Kidney (tissue), 14 donors: ENCODE measurements around the gene MCF2L. TPM values are rescaled to one million over a fixed set of nuclear protein-coding genes. Genes with fewer than 3 reads are reported as not detected.

Source experiments
- DNase-seq, 5 donors: peaks; one replicate each; pipeline ENCODE4 v3.0.0-alpha.2; 2013 to 2020
- FAIRE-seq: peaks from 2 replicates; lab custom pipeline; 2012; peaks lifted over from hg19 to GRCh38; lab: Jason Lieb, UNC
- H3K27ac ChIP-seq, 2 donors: one replicate each; pipeline ENCODE4 v1.7.0; 2013; ENCODE audit warnings: low read depth in 2 of 2, low read length in 2 of 2, inconsistent platforms in 1 of 2
- H3K27me3 ChIP-seq: one replicate; pipeline ENCODE4 v1.7.1; 2013; ENCODE audit warnings: low read length, inconsistent platforms; ENCODE audit not compliant: control insufficient read depth, insufficient read depth
- H3K36me3 ChIP-seq, 3 donors: one replicate each; pipeline versions ENCODE4 v1.7.0 to v1.7.1; 2013; ENCODE audit warnings: low read length in 3 of 3, control low read depth in 1 of 3, inconsistent platforms in 1 of 3; ENCODE audit not compliant: insufficient read depth in 3 of 3, control insufficient read depth in 2 of 3
- H3K4me1 ChIP-seq, 3 donors: one replicate each; pipeline versions ENCODE4 v1.7.0 to v1.7.1; 2013; ENCODE audit warnings: low read length in 3 of 3, inconsistent platforms in 1 of 3, low read depth in 1 of 3; ENCODE audit not compliant: control insufficient read depth in 2 of 3, insufficient read depth in 2 of 3
- H3K4me3 ChIP-seq, 3 donors: one replicate each; pipeline versions ENCODE4 v1.7.0 to v1.8.1; 2013; ENCODE audit warnings: low read length in 3 of 3, control low read depth in 1 of 3, inconsistent platforms in 1 of 3
- H3K9ac ChIP-seq, 3 donors: one replicate each; pipeline versions ENCODE4 v1.7.0 to v1.7.1; 2013; ENCODE audit warnings: low read length in 3 of 3, control low read depth in 1 of 3, inconsistent platforms in 1 of 3
- H3K9me3 ChIP-seq, 3 donors: one replicate each; pipeline versions ENCODE4 v1.7.0 to v1.7.1; 2013; ENCODE audit warnings: low read length in 3 of 3, control low read depth in 1 of 3, inconsistent platforms in 1 of 3; ENCODE audit not compliant: control insufficient read depth in 2 of 3, insufficient read depth in 1 of 3
- CTCF ChIP-seq: IDR thresholded peaks from 3 replicates; pipeline ENCODE4 v1.5.1; 2012; ENCODE audit warnings: mild to moderate bottlenecking, moderate library complexity, borderline replicate concordance; ENCODE audit not compliant: insufficient read depth; ENCODE audit errors: extremely low read depth
- intact Hi-C: fragments of 100-400 bp; cut with DNase I; formaldehyde crosslinking; loops from one replicate; pipeline ENCODE4 v1.11.1; 2022
- polyA plus RNA-seq: library from polyadenylated mRNA; stranded (reverse); fragments of 350-450 nt; fragmentation: Illumina TruSeq; extraction: RNeasy Lipid Tissue Mini Kit (QIAGEN cat#74804); gene quantifications from one replicate; pipeline ENCODE4 v1.2.3, GENCODE V29; 2014; ENCODE audit warnings: low read depth, low replicate concordance; ENCODE audit not compliant: insufficient read depth
- total RNA-seq: library from RNA; stranded (reverse); fragmentation: NEBNext Ultra II Directional; extraction: Animal tissue kit (Norgen Biotek cat#: 25700); gene quantifications from one replicate; pipeline ENCODE4 v1.2.1, GENCODE V29; 2021
- donor health status: control.
- donor health status: control.
- donor health status: control.
- donor health status: control.
- donor health status: control.
- donor health status: DM: yes; HTN: yes; CAD: no.
- donor health status: Normal renal cell carcinoma (clear cell type).

MCF2L gene
- total and polyA plus RNA-seq, 2 donors from 2014 or later = 12.1 to 61.9 TPM

GRCh38 chr13:113089693-113090414 is 120.8 kb downstream of the MCF2L start:
- Histone ChIP-seq H3K9me3 (no peaks in the 10 kb centered on the region), H3K27ac (no peak overlapping the region), H3K36me3 (peaks cover 0 to 32% (median 16%) of the 10 kb centered on the region in 3 donors), H3K27me3 (no peaks in the 10 kb centered on the region), H3K4me3 (no peak overlapping the region), H3K9ac (no peak overlapping the region), H3K4me1 (no peaks in the 10 kb centered on the region)
- FAIRE-seq (no peak), DNase-seq (peak in 4 of 5 donors; percentile 38 to 73 (median 66))
- TF ChIP-seq CTCF = no peak
- intact Hi-C loops = no loop called here

GRCh38 chr13:113090415-113090770 is 121.4 kb downstream of the MCF2L start:
- no peak overlapping the region for H3K9ac ChIP-seq
- H3K27me3 ChIP-seq = no peaks in the 10 kb centered on the region
- H3K9me3 ChIP-seq = no peaks in the 10 kb centered on the region
- no peak overlapping the region for H3K4me3 ChIP-seq
- peaks cover 0 to 34% (median 13%) of the 10 kb centered on the region in 3 donors for H3K36me3 ChIP-seq
- TF ChIP-seq CTCF = no peak
- intact Hi-C loops = no loop called here
- peak in 1 of 5 donors; percentile 45 for DNase-seq
- no peaks in the 10 kb centered on the region for H3K4me1 ChIP-seq
- no peak for FAIRE-seq
- H3K27ac ChIP-seq = no peak overlapping the region

- Histone ChIP-seq H3K4me3 (no peak overlapping the region), H3K27ac (no peak overlapping the region), H3K9me3 (no peaks in the 10 kb centered on the region), H3K36me3 (peaks cover 0 to 34% (median 13%) of the 10 kb centered on the region in 3 donors), H3K9ac (no peak overlapping the region), H3K27me3 (no peaks in the 10 kb centered on the region), H3K4me1 (no peaks in the 10 kb centered on the region)
- no peak for TF ChIP-seq CTCF
- intact Hi-C loops = no loop called here
- FAIRE-seq (no peak), DNase-seq (peak in 1 of 5 donors; percentile 40)
Observed at GRCh38 chr13:113090806-113091205, 121.8 kb downstream of the MCF2L start.
